ENCODE results near the gene GANAB.
"Not testable (repeated sequence)": the region's sequence is repeated elsewhere in the genome, so short reads cannot be mapped to it uniquely, and the experiment has no call there.

The GANAB gene

GRCh38 chr11:62621027-62621566 lies 25.3 kb downstream of the GANAB start:
- DNase-seq: no peak

GRCh38 chr11:62616957-62617356 lies 29.5 kb downstream of the GANAB start:
- not testable (repeated sequence) for DNase-seq

- no peak for DNase-seq
Measured at GRCh38 chr11:62615521-62615920, 30.9 kb downstream of the GANAB start.

GRCh38 chr11:62614275-62614674 lies 32.1 kb downstream of the GANAB start:
- no peak for DNase-seq

GRCh38 chr11:62613291-62613778 lies 33.1 kb downstream of the GANAB start:
- DNase-seq: no peak

GRCh38 chr11:62612366-62613290 lies 33.8 kb downstream of the GANAB start, which contains the start of the genes EML3 and ROM1:
EML3 (minus strand) TSS chr11:62612775; CDS start chr11:62612457, 318 bp downstream.
ROM1 (plus strand) TSS chr11:62613257; CDS start chr11:62613282, 25 bp downstream.
- DNase-seq: peak; percentile 56

GRCh38 chr11:62611705-62612365 lies 34.6 kb downstream of the GANAB start:
- DNase-seq: no peak

GRCh38 chr11:62610814-62611704 lies 35.4 kb downstream of the GANAB start:
- DNase-seq: no peak

- DNase-seq: no peak
Measured at GRCh38 chr11:62610403-62610802, 36.0 kb downstream of the GANAB start.

- no peak for DNase-seq
Measured at GRCh38 chr11:62608776-62609175, 37.6 kb downstream of the GANAB start.

GRCh38 chr11:62607714-62608113 lies 38.7 kb downstream of the GANAB start:
- DNase-seq: no peak

- no peak for DNase-seq
Measured at GRCh38 chr11:62605902-62606301, 40.5 kb downstream of the GANAB start.

- DNase-seq: no peak
Measured at GRCh38 chr11:62605467-62605866, 40.9 kb downstream of the GANAB start.

- no peak for DNase-seq
Measured at GRCh38 chr11:62604460-62605120, 41.8 kb downstream of the GANAB start.

- DNase-seq: no peak
Measured at GRCh38 chr11:62603776-62604299, 42.6 kb downstream of the GANAB start.

- DNase-seq: no peak
Measured at GRCh38 chr11:62603072-62603408, 43.4 kb downstream of the GANAB start.

- DNase-seq: no peak
Measured at GRCh38 chr11:62602141-62603071, 44.0 kb downstream of the GANAB start.

- peak; percentile 93 for DNase-seq
Measured at GRCh38 chr11:62601372-62602140, 44.9 kb downstream of the GANAB start, which contains the start of gene MTA2. MTA2 (minus strand) TSS chr11:62601865; CDS start chr11:62601450, 415 bp downstream.

- no peak for DNase-seq
Measured at GRCh38 chr11:62601122-62601371, 45.4 kb downstream of the GANAB start.
